Adrenal gland (tissue), 12 donors: ENCODE measurements around the gene TAB2. TPM values are rescaled to one million over a fixed set of nuclear protein-coding genes. Genes with fewer than 3 reads are reported as not detected.

Source experiments
- DNase-seq, 7 donors: peaks; one replicate each; pipeline ENCODE4 v3.0.0-alpha.2; 2019 to 2020
- H3K27ac ChIP-seq, 5 donors: fragments of 200-600 bp; sonication (generic) in 4 of 5; 1 replicate in 3 of 5; 2 replicates in 2 of 5; pipeline versions ENCODE4 v1.5.1 to v1.8.0; 2016 to 2020; ENCODE audit warnings: mild to moderate bottlenecking in 1 of 5
- H3K27me3 ChIP-seq: fragments of 200-600 bp; 2 replicates; pipeline ENCODE4 v1.8.0; 2021
- H3K36me3 ChIP-seq, 2 donors: fragments of 200-600 bp; replicated peaks in 1 of 2; 1 replicate in 1 of 2; 2 replicates in 1 of 2; pipeline versions ENCODE4 v1.5.1 to v1.8.0; 2018 to 2022
- H3K4me1 ChIP-seq, 2 donors: fragments of 200-600 bp; replicated peaks in 1 of 2; 1 replicate in 1 of 2; 2 replicates in 1 of 2; pipeline versions ENCODE4 v1.5.1 to v1.8.0; 2018 to 2021
- H3K4me3 ChIP-seq, 4 donors: fragments of 200-600 bp; sonication (generic) in 3 of 4; one replicate each; pipeline ENCODE4 v1.5.1; 2016 to 2018
- H3K9me3 ChIP-seq, 3 donors: fragments of 200-600 bp; sonication (generic) in 1 of 3; replicated peaks in 1 of 3; 1 replicate in 2 of 3; 2 replicates in 1 of 3; pipeline versions ENCODE4 v1.5.1 to v1.8.0; 2016 to 2021
- POLR2A ChIP-seq, 2 donors: fragments of 450-650 bp; IDR thresholded peaks; one replicate each; pipeline ENCODE4 v1.6.1; 2017; ENCODE audit warnings: antibody characterized with exemption in 2 of 2, mild to moderate bottlenecking in 2 of 2, moderate library complexity in 1 of 2
- WGBS, 4 donors: extraction: QIAGEN DNeasy Blood & Tissue Kit in 2 of 4; methylation state at CpG; one replicate each; pipeline versions ENCODE4 v1.1.5 to v1.1.7; 2013 to 2017; 5-methylcytosine and 5-hydroxymethylcytosine counted together
- intact Hi-C, 2 donors: fragments of 100-400 bp; cut with DNase I; formaldehyde crosslinking; loops; one replicate each; pipeline versions ENCODE4 v1.14.1 to v1.15.0; 2022 to 2023
- polyA plus RNA-seq, 3 donors: library from polyadenylated mRNA; stranded (reverse); fragments of 200-250 nt in 2 of 3; fragments of 350-450 nt in 1 of 3; fragmentation: Illumina TruSeq in 1 of 3; extraction: RNeasy Lipid Tissue Mini Kit (QIAGEN cat#74804) in 1 of 3; gene quantifications; one replicate each; pipeline ENCODE4 v1.2.3, GENCODE V29; 2013 to 2014
- total RNA-seq, 9 donors: library from RNA; depleted of rRNA in 4 of 9; stranded (reverse); fragments of >200 nt in 4 of 9; fragments of 120-200 nt in 1 of 9; fragmentation: NEBNext Ultra II Directional in 1 of 9; extraction: Animal tissue kit (Norgen Biotek cat#: 25700) in 1 of 9; gene quantifications; one replicate each; pipeline versions ENCODE4 v1.1.0 to v1.2.4, GENCODE V29; 2013 to 2023
- TF ChIP-seq, protein P1 (sequence below), 6 experiments: fragments of 450-650 bp in 4 of 6; fragments of 200-600 bp in 2 of 6; sonication (generic) in 1 of 6; IDR thresholded peaks; 1 replicate in 5 of 6; 2 replicates in 1 of 6; pipeline versions ENCODE4 v1.5.1 to v1.8.0; 2016 to 2021; ENCODE audit warnings: antibody characterized with exemption in 6 of 6, mild to moderate bottlenecking in 2 of 6, moderate library complexity in 1 of 6
- donor health status: healthy with polysubstance abuse.
- donor health status: Bipolar disorder and iron deficiency.
- donor health status: DM: yes; HTN: yes; CAD: no.
- donor health status: DM: no; HTN: no; CAD: no.
- donor health status: DM: no; HTN: no; CAD: no.
- donor health status: DM: yes; HTN: yes; CAD: no.

The TAB2 gene
- total and polyA plus RNA-seq, 12 donors: 10.8 to 68.8 (median 43.9) TPM

- H3K4me1 ChIP-seq: peaks cover 3 to 5% of the 10 kb centered on the region in 2 donors
- WGBS, 4 donors: 35 to 47% (median 45%) methylated on average over 1 of the region's 1 CpG
- no peak overlapping the region for H3K4me3 ChIP-seq
- DNase-seq: no peak
- intact Hi-C loops: loop anchor here (2.0 to 5.0 kb wide), 3 partner anchors 351 to 407 kb away; no protein-coding TSS in a partner anchor
- no peaks in the 10 kb centered on the region for H3K9me3 ChIP-seq
- H3K27ac ChIP-seq: no peak overlapping the region
- TF ChIP-seq, protein P1, sequence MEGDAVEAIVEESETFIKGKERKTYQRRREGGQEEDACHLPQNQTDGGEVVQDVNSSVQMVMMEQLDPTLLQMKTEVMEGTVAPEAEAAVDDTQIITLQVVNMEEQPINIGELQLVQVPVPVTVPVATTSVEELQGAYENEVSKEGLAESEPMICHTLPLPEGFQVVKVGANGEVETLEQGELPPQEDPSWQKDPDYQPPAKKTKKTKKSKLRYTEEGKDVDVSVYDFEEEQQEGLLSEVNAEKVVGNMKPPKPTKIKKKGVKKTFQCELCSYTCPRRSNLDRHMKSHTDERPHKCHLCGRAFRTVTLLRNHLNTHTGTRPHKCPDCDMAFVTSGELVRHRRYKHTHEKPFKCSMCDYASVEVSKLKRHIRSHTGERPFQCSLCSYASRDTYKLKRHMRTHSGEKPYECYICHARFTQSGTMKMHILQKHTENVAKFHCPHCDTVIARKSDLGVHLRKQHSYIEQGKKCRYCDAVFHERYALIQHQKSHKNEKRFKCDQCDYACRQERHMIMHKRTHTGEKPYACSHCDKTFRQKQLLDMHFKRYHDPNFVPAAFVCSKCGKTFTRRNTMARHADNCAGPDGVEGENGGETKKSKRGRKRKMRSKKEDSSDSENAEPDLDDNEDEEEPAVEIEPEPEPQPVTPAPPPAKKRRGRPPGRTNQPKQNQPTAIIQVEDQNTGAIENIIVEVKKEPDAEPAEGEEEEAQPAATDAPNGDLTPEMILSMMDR (IDR thresholded peaks at IDR 0.05): no peak
- no peak for TF ChIP-seq POLR2A (IDR thresholded peaks at IDR 0.05)
- no peaks in the 10 kb centered on the region for H3K27me3 ChIP-seq
- H3K36me3 ChIP-seq: no peaks in the 10 kb centered on the region
These were observed 116.4 kb downstream of the TAB2 start for GRCh38 chr6:149433881-149434280.

DNA sequence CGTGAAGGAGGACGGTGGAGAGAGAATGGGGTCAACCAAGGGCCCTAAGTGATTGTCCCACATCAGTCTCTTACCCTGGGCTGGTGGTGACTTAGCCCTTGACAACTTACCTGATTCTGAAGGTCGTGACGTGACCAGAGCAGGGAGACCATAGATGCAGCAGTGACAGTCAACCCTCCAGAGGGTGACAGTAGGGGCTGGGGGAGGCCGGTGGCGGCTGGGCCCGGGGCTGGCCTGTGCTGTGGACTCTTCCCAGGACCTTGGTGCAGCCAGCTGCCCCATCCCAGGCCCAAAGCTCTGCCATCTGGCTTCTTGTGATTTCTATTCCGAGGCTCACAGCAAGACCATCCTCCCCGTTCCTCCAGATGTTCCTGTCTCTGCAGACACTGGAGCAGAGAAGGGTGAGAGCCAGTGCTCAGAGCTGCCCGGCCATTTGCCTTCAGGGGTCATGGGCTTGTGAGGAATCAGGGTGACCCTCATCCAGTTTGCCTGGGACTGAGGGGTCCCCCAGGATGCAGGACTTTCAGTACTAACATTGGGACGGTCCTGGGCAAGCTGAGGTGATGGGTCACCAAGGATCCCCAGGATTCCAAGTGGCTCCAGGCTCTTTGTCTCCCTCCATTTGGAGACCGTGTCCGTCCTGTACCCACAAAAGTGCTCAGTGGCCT, 118.5 kb downstream of the TAB2 start:
- Histone ChIP-seq H3K36me3 (no peaks in the 10 kb centered on the region), H3K4me3 (no peak overlapping the region), H3K27ac (no peak overlapping the region), H3K9me3 (no peaks in the 10 kb centered on the region), H3K4me1 (peaks cover 3 to 10% of the 10 kb centered on the region in 2 donors), H3K27me3 (no peaks in the 10 kb centered on the region)
- no peak for TF ChIP-seq POLR2A (IDR thresholded peaks at IDR 0.05)
- TF ChIP-seq, protein P1 (IDR thresholded peaks at IDR 0.05): no peak
- peak in 1 of 7 donors; percentile 40 for DNase-seq
- intact Hi-C loops: no loop called here
- WGBS, 4 donors: 86 to 96% (median 91%) methylated on average over 7 to 13 of the region's 13 CpGs

- peak in 1 of 7 donors; percentile 33 for DNase-seq
- no peak for TF ChIP-seq POLR2A (IDR thresholded peaks at IDR 0.05)
- TF ChIP-seq, protein P1 (IDR thresholded peaks at IDR 0.05): no peak
- intact Hi-C loops: no loop called here
- Histone ChIP-seq H3K4me3 (no peak overlapping the region), H3K27me3 (no peaks in the 10 kb centered on the region), H3K4me1 (peaks cover 3 to 16% of the 10 kb centered on the region in 2 donors), H3K36me3 (no peaks in the 10 kb centered on the region), H3K27ac (no peak overlapping the region), H3K9me3 (no peaks in the 10 kb centered on the region)
- WGBS, 4 donors: 89 to 97% (median 94%) methylated on average over 2 to 12 of the region's 12 CpGs
These were observed 119.1 kb downstream of the TAB2 start for GRCh38 chr6:149436647-149437046.

GRCh38 chr6:149437212-149437611, 119.7 kb downstream of the TAB2 start:
- Histone ChIP-seq H3K27ac (no peak overlapping the region), H3K36me3 (no peaks in the 10 kb centered on the region), H3K27me3 (no peaks in the 10 kb centered on the region), H3K4me1 (peaks cover 0 to 14% of the 10 kb centered on the region in 2 donors), H3K9me3 (no peaks in the 10 kb centered on the region), H3K4me3 (no peak overlapping the region)
- TF ChIP-seq, protein P1 (IDR thresholded peaks at IDR 0.05): no peak
- WGBS, 4 donors: 86 to 94% (median 89%) methylated on average over 3 of the region's 3 CpGs
- DNase-seq: no peak
- intact Hi-C loops: no loop called here
